Thyroid gland (tissue), 4 donors: ENCODE results near the gene NDUFB6.

Source experiments
- CTCF ChIP-seq, 6 experiments: fragments of 200-600 bp in 3 of 6; fragments of 450-650 bp in 3 of 6; sonication (generic) in 3 of 6; IDR thresholded peaks; one replicate each; pipeline ENCODE4 v1.5.1; 2016 to 2019; ENCODE audit warnings: antibody characterized with exemption in 6 of 6, mild to moderate bottlenecking in 2 of 6, inconsistent platforms in 1 of 6, moderate library complexity in 1 of 6
- POLR2A ChIP-seq, 2 donors: fragments of 450-650 bp; IDR thresholded peaks; one replicate each; pipeline ENCODE4 v1.6.1; 2017; ENCODE audit warnings: antibody characterized with exemption in 2 of 2, mild to moderate bottlenecking in 2 of 2, moderate library complexity in 1 of 2

GRCh38 chr9:32554107-32554506, 18.9 kb downstream of the NDUFB6 start:
- no peak for TF ChIP-seq CTCF (IDR thresholded peaks at IDR 0.05)
- no peak for TF ChIP-seq POLR2A (IDR thresholded peaks at IDR 0.05)
